GM10248 (cell line): ENCODE results near the gene LRCH1.

ENCODE experiments used
- CTCF ChIA-PET: fragments of 300-600 bp; sonication (Branson Sonifier 250); formaldehyde crosslinking; extraction: SDS; loops from one replicate; lab custom pipeline; 2021; ENCODE audit warnings: antibody characterized with exemption; lab: Yijun Ruan, JAX
- POLR2A ChIA-PET: fragments of 350-650 bp; sonication (Branson Sonifier 250); formaldehyde crosslinking; extraction: SDS; loops from one replicate; lab custom pipeline; 2020; ENCODE audit warnings: antibody characterized with exemption; lab: Yijun Ruan, JAX
- DNase-seq: peaks from one replicate; pipeline ENCODE4 v3.0.0; 2012; ENCODE audit errors: extremely low spot score
- CTCF ChIP-seq: IDR thresholded peaks from 2 replicates; pipeline ENCODE4 v1.5.1; 2012; ENCODE audit warnings: mild to moderate bottlenecking, low read depth; ENCODE audit errors: extremely low read depth, missing control alignments, control extremely low read depth

Gene LRCH1

DNA sequence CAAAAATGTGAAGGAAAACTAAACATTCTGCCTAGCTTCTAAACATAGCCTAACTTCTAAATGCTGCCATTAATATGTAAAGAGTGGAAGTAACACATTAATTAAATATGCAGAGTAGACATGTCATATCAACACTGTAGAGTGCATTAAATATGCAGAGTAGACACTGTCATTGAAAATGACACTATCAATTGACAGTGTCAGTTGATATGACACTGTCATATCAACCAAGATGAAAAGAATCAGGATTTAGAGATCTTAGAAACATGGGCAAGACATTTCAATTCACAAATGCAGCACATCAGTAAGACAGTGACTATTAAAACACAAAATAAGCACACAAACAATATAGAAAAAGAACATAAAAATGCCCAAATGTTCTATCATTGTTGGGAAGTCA is 218.7 kb downstream of the LRCH1 start:
- TF ChIP-seq CTCF = no peak
- ChIA-PET POLR2A (no interaction called here), CTCF (interaction anchor here (1.3 kb wide), 1 partner anchor 15 kb away, joined by 3 read pairs; no protein-coding TSS in a partner anchor)
- no peak for DNase-seq

- no peak for TF ChIP-seq CTCF
- no peak for DNase-seq
- ChIA-PET POLR2A (no interaction called here), CTCF (interaction anchor here (1.2 to 1.4 kb wide), 2 partner anchors 14 to 23 kb away, joined by 3 to 4 read pairs; no protein-coding TSS in a partner anchor)
These were observed 220.6 kb downstream of the LRCH1 start for GRCh38 chr13:46773541-46773940.

GRCh38 chr13:46775385-46776107 is 222.6 kb downstream of the LRCH1 start:
- POLR2A ChIA-PET = no interaction called here

GRCh38 chr13:46778095-46778494 is 225.1 kb downstream of the LRCH1 start:
- ChIA-PET CTCF (interaction anchor here (1.0 to 4.7 kb wide), 2 partner anchors 12 to 52 kb away, joined by 3 to 19 read pairs; no protein-coding TSS in a partner anchor), POLR2A (no interaction called here)
- no peak for DNase-seq
- no peak for TF ChIP-seq CTCF

More at GRCh38 chr13:46775385-46776107, 222.6 kb downstream of the LRCH1 start:
- CTCF ChIA-PET = interaction anchor here (0.8 to 4.7 kb wide), 3 partner anchors 10 to 30 kb away, joined by 3 to 19 read pairs (median 3); no protein-coding TSS in a partner anchor
- TF ChIP-seq CTCF = no peak
- DNase-seq = no peak

DNA sequence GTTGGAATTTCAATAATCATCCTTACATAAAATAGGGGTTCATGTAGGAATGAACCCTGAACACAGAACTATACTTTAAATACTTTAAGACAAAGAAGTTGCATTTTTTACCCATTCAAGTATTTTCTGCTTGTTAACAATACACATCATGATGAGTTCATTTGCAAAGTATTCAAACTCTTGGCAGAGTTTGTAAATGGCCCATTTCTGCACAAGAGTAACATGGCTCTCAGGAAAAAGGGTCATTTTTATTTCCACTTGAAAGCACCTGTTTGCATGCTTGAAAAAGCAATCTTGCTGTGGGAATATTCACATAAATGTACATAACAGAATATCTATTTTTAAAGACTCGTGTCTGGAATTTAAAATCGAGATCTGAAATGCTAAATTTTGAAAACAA is 225.9 kb downstream of the LRCH1 start:
- no peak for TF ChIP-seq CTCF
- CTCF ChIA-PET = no interaction called here

DNA sequence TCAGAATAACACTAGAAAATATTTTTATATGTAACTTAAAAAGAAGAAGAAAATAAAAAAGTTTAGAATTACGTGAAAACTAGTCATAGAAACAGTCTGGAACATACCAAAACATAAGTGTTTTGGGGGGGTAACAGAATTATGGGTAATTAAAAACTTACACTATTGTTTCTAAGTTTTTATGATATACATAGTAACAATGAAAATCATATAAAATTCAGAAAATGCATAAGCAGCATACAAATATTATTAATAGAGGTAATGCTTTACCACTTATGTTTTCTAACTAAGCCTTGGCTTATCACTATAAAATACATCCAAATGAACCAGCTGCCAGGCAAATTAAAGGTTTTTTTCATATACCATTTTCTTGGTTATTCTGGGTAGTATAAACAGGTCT is 229.1 kb downstream of the LRCH1 start:
- no peak for DNase-seq
- TF ChIP-seq CTCF = no peak
- CTCF ChIA-PET = no interaction called here
- POLR2A ChIA-PET = no interaction called here

More for the DNA sequence above, 225.9 kb downstream of the LRCH1 start:
- POLR2A ChIA-PET = no interaction called here
- no peak for DNase-seq
